Hepatocyte (in vitro differentiated cells): Measurements from ENCODE around the gene DGKD. TPM values are rescaled to one million over a fixed set of nuclear protein-coding genes. Genes with fewer than 3 reads are reported as not detected.

ENCODE experiments used
- DNase-seq: peaks from one replicate; pipeline ENCODE4 v3.0.0-alpha.2; 2016; ENCODE audit warnings: low spot score
- H2AFZ ChIP-seq: fragments of 200-600 bp; sonication (generic); 2 replicates; pipeline ENCODE4 v1.6.0; 2016; ENCODE audit warnings: antibody characterized with exemption, mild to moderate bottlenecking
- H3K27ac ChIP-seq: fragments of 200-600 bp; sonication (generic); 2 replicates; pipeline ENCODE4 v1.5.1; 2016; ENCODE audit warnings: mild to moderate bottlenecking
- H3K27me3 ChIP-seq: fragments of 200-600 bp; sonication (generic); 2 replicates; pipeline ENCODE4 v1.6.1; 2016
- H3K36me3 ChIP-seq: fragments of 200-600 bp; sonication (generic); replicated peaks from 2 replicates; pipeline ENCODE4 v1.5.1; 2016; ENCODE audit warnings: low read depth; ENCODE audit not compliant: insufficient read depth
- H3K4me1 ChIP-seq: fragments of 200-600 bp; sonication (generic); 2 replicates; pipeline ENCODE4 v1.5.1; 2016; ENCODE audit warnings: mild to moderate bottlenecking, moderate library complexity; ENCODE audit not compliant: insufficient read depth
- H3K4me2 ChIP-seq: fragments of 200-600 bp; sonication (generic); 2 replicates; pipeline ENCODE4 v1.6.0; 2016
- H3K4me3 ChIP-seq: fragments of 200-600 bp; sonication (generic); 2 replicates; pipeline ENCODE4 v1.5.1; 2016; ENCODE audit warnings: mild to moderate bottlenecking
- H3K79me2 ChIP-seq: fragments of 200-600 bp; sonication (generic); 2 replicates; pipeline ENCODE4 v1.6.0; 2017; ENCODE audit warnings: mild to moderate bottlenecking
- H3K9me2 ChIP-seq: fragments of 200-600 bp; sonication (generic); replicated peaks from 2 replicates; pipeline ENCODE4 v1.6.0; 2017; ENCODE audit warnings: mild to moderate bottlenecking; ENCODE audit not compliant: insufficient read depth
- H3K9me3 ChIP-seq: fragments of 200-600 bp; sonication (generic); 2 replicates; pipeline ENCODE4 v1.5.1; 2016; ENCODE audit warnings: low read depth, mild to moderate bottlenecking
- H4K20me1 ChIP-seq: fragments of 200-600 bp; sonication (generic); 2 replicates; pipeline ENCODE4 v1.6.0; 2016; ENCODE audit warnings: mild to moderate bottlenecking; ENCODE audit not compliant: insufficient read depth, poor library complexity, severe bottlenecking
- EZH2 ChIP-seq: fragments of 200-600 bp; sonication (generic); IDR thresholded peaks from 2 replicates; pipeline ENCODE4 v1.6.1; 2016; ENCODE audit warnings: antibody characterized with exemption, mild to moderate bottlenecking, borderline replicate concordance
- EZH2phosphoT487 ChIP-seq: fragments of 200-600 bp; sonication (generic); IDR thresholded peaks from one replicate; pipeline ENCODE4 v1.6.1; 2018; ENCODE audit warnings: antibody characterized with exemption, mild to moderate bottlenecking, low read depth, moderate library complexity; ENCODE audit not compliant: unreplicated experiment, severe bottlenecking
- WGBS: methylation state at CpG from one replicate; pipeline ENCODE4 v1.1.6; 2016; ENCODE audit warnings: low lambda C conversion rate; ENCODE audit errors: missing lambda C conversion rate; 5-methylcytosine and 5-hydroxymethylcytosine counted together
- polyA plus RNA-seq: library from polyadenylated mRNA; unstranded; fragments of >200 nt; fragmentation: Nextera tagmentation; extraction: Ambion mirVana; gene quantifications from 2 replicates; pipeline ENCODE4 v1.2.1, GENCODE V29; 2016
- total RNA-seq: library from RNA; depleted of rRNA; stranded (reverse); fragments of >200 nt; gene quantifications from 2 replicates; pipeline ENCODE4 v1.2.3, GENCODE V29; 2014
- TF ChIP-seq, protein P1 (sequence below): fragments of 200-600 bp; sonication (generic); IDR thresholded peaks from 2 replicates; pipeline ENCODE4 v1.5.1; 2016; ENCODE audit warnings: antibody characterized with exemption, mild to moderate bottlenecking; ENCODE audit not compliant: poor library complexity

Gene DGKD
- total and polyA plus RNA-seq, 2 experiments from 2014 or later = 14.2 to 14.3 TPM

GRCh38 chr2:233499928-233500327 is 145.6 kb downstream of the DGKD start:
- 87% methylated on average over 2 of the region's 2 CpGs for WGBS
- DNase-seq = no peak

DNA sequence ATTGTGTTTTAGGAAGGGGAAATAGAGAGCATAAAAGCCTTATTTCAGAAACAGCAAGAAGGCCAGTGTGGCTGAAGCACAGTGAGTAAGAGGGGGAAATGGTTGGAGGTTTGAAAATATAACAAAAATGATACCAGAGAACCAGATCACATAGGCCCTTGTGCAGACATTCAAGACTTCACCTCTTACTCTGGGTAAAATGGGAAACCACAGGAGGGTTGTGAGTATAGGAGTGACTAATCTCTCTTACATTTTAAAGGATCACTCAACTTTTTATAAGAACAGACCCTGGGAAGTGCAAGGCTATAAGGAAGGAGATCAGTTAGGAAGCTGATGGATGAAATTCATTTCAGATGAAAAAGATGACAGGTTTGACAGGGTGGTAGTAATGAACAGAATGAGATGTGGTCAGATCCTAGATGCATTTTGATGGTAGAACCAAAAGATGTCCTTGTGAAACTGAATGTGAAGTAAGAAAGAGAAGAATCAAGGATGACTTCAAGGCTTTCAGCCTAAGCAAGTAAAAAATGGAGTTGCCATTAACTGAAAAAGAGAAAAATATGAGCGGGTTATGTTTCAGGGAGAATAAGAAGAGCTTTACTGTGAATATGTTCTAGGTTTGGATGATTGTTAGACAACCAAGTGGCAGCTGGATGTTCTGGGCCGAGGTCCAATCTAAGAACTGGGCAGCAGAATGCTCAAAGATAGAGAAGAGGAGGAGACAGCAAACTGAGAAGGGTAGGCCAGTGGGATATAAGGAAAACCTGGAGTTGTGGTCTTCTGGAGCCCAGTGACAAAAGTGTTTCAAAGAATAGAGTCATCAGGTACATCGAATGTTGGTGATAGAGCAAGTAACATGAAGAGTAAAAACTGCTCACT is 147.1 kb downstream of the DGKD start:
- no peaks in the 10 kb centered on the region for H4K20me1 ChIP-seq
- no peaks in the 10 kb centered on the region for H3K9me2 ChIP-seq
- 93% methylated on average over 3 of the region's 3 CpGs for WGBS
- H2AFZ ChIP-seq = no peak overlapping the region
- H3K9me3 ChIP-seq = peaks cover 12% of the 10 kb centered on the region
- H3K79me2 ChIP-seq = no peaks in the 10 kb centered on the region
- no peaks in the 10 kb centered on the region for H3K4me1 ChIP-seq
- no peaks in the 10 kb centered on the region for H3K36me3 ChIP-seq
- TF ChIP-seq EZH2phosphoT487 = no peak
- TF ChIP-seq, protein P1, sequence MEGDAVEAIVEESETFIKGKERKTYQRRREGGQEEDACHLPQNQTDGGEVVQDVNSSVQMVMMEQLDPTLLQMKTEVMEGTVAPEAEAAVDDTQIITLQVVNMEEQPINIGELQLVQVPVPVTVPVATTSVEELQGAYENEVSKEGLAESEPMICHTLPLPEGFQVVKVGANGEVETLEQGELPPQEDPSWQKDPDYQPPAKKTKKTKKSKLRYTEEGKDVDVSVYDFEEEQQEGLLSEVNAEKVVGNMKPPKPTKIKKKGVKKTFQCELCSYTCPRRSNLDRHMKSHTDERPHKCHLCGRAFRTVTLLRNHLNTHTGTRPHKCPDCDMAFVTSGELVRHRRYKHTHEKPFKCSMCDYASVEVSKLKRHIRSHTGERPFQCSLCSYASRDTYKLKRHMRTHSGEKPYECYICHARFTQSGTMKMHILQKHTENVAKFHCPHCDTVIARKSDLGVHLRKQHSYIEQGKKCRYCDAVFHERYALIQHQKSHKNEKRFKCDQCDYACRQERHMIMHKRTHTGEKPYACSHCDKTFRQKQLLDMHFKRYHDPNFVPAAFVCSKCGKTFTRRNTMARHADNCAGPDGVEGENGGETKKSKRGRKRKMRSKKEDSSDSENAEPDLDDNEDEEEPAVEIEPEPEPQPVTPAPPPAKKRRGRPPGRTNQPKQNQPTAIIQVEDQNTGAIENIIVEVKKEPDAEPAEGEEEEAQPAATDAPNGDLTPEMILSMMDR = no peak
- H3K27me3 ChIP-seq = no peaks in the 10 kb centered on the region
- H3K4me3 ChIP-seq = no peak overlapping the region
- H3K27ac ChIP-seq = no peak overlapping the region
- DNase-seq = no peak
- no peak overlapping the region for H3K4me2 ChIP-seq

More at GRCh38 chr2:233499928-233500327, 145.6 kb downstream of the DGKD start:
- Histone ChIP-seq H2AFZ (no peak overlapping the region), H3K27me3 (no peaks in the 10 kb centered on the region), H3K4me2 (no peak overlapping the region), H3K79me2 (no peaks in the 10 kb centered on the region), H3K4me1 (no peaks in the 10 kb centered on the region), H3K36me3 (no peaks in the 10 kb centered on the region), H3K9me2 (no peaks in the 10 kb centered on the region), H3K9me3 (peaks cover 12% of the 10 kb centered on the region), H3K4me3 (no peak overlapping the region), H4K20me1 (no peaks in the 10 kb centered on the region), H3K27ac (no peak overlapping the region)
- TF ChIP-seq, protein P1 = no peak
- TF ChIP-seq EZH2 = no peak
- no peak for TF ChIP-seq EZH2phosphoT487

DNA sequence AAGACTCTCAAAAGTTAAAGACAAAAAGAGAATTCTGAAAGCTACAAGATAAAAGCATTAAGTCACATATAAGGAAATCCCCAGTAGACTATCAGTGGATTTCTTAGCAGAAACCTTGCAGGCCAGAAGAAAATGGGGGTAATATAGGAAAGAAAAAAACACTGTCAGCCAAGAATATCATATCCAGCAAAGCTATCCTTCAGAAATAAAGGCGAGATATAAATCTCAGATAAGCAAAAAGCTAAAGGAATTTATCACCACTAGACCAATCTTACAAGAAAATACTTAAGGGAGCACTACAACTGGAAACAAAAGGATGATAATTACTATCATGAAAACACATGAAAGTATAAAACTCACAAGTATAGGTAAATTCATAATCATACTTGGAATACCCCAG is 149.2 kb downstream of the DGKD start:
- no peaks in the 10 kb centered on the region for H3K79me2 ChIP-seq
- H4K20me1 ChIP-seq = no peaks in the 10 kb centered on the region
- TF ChIP-seq EZH2 = no peak
- H3K4me2 ChIP-seq = no peak overlapping the region
- H3K36me3 ChIP-seq = no peaks in the 10 kb centered on the region
- 89% methylated on average over 1 of the region's 1 CpG for WGBS
- H3K27me3 ChIP-seq = no peaks in the 10 kb centered on the region
- no peak for DNase-seq
- no peaks in the 10 kb centered on the region for H3K4me1 ChIP-seq
- no peak overlapping the region for H3K4me3 ChIP-seq
- no peak overlapping the region for H2AFZ ChIP-seq
- H3K9me3 ChIP-seq = peaks cover 12% of the 10 kb centered on the region
- no peak overlapping the region for H3K27ac ChIP-seq
- no peaks in the 10 kb centered on the region for H3K9me2 ChIP-seq

GRCh38 chr2:233503947-233504637 is 149.8 kb downstream of the DGKD start:
- WGBS = 100% methylated on average over 1 of the region's 1 CpG
- no peaks in the 10 kb centered on the region for H4K20me1 ChIP-seq
- no peaks in the 10 kb centered on the region for H3K36me3 ChIP-seq
- DNase-seq = no peak
- H3K9me3 ChIP-seq = peaks cover 12% of the 10 kb centered on the region
- H3K4me1 ChIP-seq = no peaks in the 10 kb centered on the region
- H3K4me3 ChIP-seq = no peak overlapping the region
- H2AFZ ChIP-seq = no peak overlapping the region
- H3K79me2 ChIP-seq = no peaks in the 10 kb centered on the region
- no peaks in the 10 kb centered on the region for H3K27me3 ChIP-seq
- H3K27ac ChIP-seq = no peak overlapping the region
- no peak overlapping the region for H3K4me2 ChIP-seq
- TF ChIP-seq, protein P1 = no peak
- TF ChIP-seq EZH2phosphoT487 = no peak
- no peak for TF ChIP-seq EZH2
- no peaks in the 10 kb centered on the region for H3K9me2 ChIP-seq
